ENCODE measurements around the gene DUSP5.

DNA sequence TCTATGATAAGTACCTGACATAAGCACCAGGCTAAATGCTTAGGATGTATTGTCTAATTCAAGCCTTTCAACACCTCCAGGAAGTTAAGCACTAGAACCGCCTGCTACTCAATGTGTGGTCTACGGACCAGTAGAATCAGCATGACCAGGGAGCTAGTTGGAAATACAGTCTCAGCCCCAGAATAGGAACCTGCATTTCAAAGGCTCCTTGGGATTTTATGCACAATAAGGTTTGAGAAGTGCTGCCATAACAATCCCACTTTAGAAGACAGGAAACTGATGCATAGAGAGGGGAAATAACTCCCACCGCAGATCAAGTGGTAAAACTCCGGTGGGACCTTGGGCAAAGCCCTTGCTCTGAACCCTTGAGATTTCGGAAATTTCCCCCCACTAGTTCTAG, 8.8 kb upstream of the DUSP5 start:
- no peak for TF ChIP-seq POLR2A (IDR thresholded peaks at IDR 0.05; ENCODE audit: low read depth)
- TF ChIP-seq, protein P1, sequence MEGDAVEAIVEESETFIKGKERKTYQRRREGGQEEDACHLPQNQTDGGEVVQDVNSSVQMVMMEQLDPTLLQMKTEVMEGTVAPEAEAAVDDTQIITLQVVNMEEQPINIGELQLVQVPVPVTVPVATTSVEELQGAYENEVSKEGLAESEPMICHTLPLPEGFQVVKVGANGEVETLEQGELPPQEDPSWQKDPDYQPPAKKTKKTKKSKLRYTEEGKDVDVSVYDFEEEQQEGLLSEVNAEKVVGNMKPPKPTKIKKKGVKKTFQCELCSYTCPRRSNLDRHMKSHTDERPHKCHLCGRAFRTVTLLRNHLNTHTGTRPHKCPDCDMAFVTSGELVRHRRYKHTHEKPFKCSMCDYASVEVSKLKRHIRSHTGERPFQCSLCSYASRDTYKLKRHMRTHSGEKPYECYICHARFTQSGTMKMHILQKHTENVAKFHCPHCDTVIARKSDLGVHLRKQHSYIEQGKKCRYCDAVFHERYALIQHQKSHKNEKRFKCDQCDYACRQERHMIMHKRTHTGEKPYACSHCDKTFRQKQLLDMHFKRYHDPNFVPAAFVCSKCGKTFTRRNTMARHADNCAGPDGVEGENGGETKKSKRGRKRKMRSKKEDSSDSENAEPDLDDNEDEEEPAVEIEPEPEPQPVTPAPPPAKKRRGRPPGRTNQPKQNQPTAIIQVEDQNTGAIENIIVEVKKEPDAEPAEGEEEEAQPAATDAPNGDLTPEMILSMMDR (IDR thresholded peaks at IDR 0.05) = no peak
